ENCODE data around the gene TCEAL8. TPM values are rescaled to one million over a fixed set of nuclear protein-coding genes. Genes with fewer than 3 reads are reported as not detected.
"Not testable (repeated sequence)": the region's sequence is repeated elsewhere in the genome, so short reads cannot be mapped to it uniquely, and the experiment has no call there.

The TCEAL8 gene
- total RNA-seq, 4 donors from 2014 or later: 14.7 to 74.3 (median 22.9) TPM

- TF ChIP-seq CTCF (IDR thresholded peaks at IDR 0.05): no peak
- TF ChIP-seq POLR2A (IDR thresholded peaks at IDR 0.05): no peak
- Histone ChIP-seq H3K36me3 (no peaks in the 10 kb centered on the region), H3K9me3 (no peaks in the 10 kb centered on the region), H3K27ac (no peak overlapping the region), H3K4me1 (no peaks in the 10 kb centered on the region), H3K4me3 (no peak overlapping the region), H3K27me3 (no peaks in the 10 kb centered on the region)
- no peak for DNase-seq
Observed at GRCh38 chrX:103234869-103235268, 20.1 kb downstream of the TCEAL8 start.

- DNase-seq: no peak
- Histone ChIP-seq H3K36me3 (no peaks in the 10 kb centered on the region), H3K4me1 (no peaks in the 10 kb centered on the region), H3K27ac (no peak overlapping the region), H3K27me3 (no peaks in the 10 kb centered on the region), H3K4me3 (no peak overlapping the region), H3K9me3 (no peaks in the 10 kb centered on the region)
- TF ChIP-seq CTCF (IDR thresholded peaks at IDR 0.05): no peak
Observed at GRCh38 chrX:103233263-103233662, 21.7 kb downstream of the TCEAL8 start.

GRCh38 chrX:103225918-103226317 is 29.0 kb downstream of the TCEAL8 start:
- H3K4me3 ChIP-seq, DNase-seq, H3K27ac ChIP-seq, H3K27me3 ChIP-seq, H3K9me3 ChIP-seq, H3K4me1 ChIP-seq, H3K36me3 ChIP-seq: not testable (repeated sequence)

GRCh38 chrX:103220511-103221323 is 34.2 kb downstream of the TCEAL8 start:
- Histone ChIP-seq H3K9me3 (no peaks in the 10 kb centered on the region), H3K27me3 (no peaks in the 10 kb centered on the region), H3K4me1 (no peaks in the 10 kb centered on the region), H3K27ac (no peak overlapping the region), H3K4me3 (no peak overlapping the region), H3K36me3 (no peaks in the 10 kb centered on the region)
- no peak for DNase-seq
- no peak for TF ChIP-seq CTCF (IDR thresholded peaks at IDR 0.05)
- TF ChIP-seq POLR2A (IDR thresholded peaks at IDR 0.05): no peak

- no peaks in the 10 kb centered on the region for H3K27me3 ChIP-seq
- TF ChIP-seq POLR2A (IDR thresholded peaks at IDR 0.05): no peak
- TF ChIP-seq CTCF (IDR thresholded peaks at IDR 0.05): no peak
- no peaks in the 10 kb centered on the region for H3K9me3 ChIP-seq
- no peaks in the 10 kb centered on the region for H3K4me1 ChIP-seq
- H3K36me3 ChIP-seq: no peaks in the 10 kb centered on the region
- peak in 1 of 3 donors; percentile 56 for DNase-seq
- H3K4me3 ChIP-seq: peak overlapping the region; percentile 46 to 84 (median 67)
- peak overlapping the region; percentile 77 to 84 (median 80) for H3K27ac ChIP-seq
Observed at GRCh38 chrX:103215425-103215991, 39.4 kb downstream of the TCEAL8 start.

GRCh38 chrX:103214870-103215424 is 40.0 kb downstream of the TCEAL8 start, which contains the start of gene BEX4:
Gene BEX4 (plus strand): TSS chrX:103215108. CDS start chrX:103216154, 1,046 bp downstream.
- peak; percentile 81 to 93 (median 82) for DNase-seq
- Histone ChIP-seq H3K27ac (peak within 1 kb of the TSS; percentile 77 to 84 (median 80)), H3K9me3 (no peaks in the 10 kb centered on the region), H3K36me3 (no peaks in the 10 kb centered on the region), H3K27me3 (no peaks in the 10 kb centered on the region), H3K4me1 (no peaks in the 10 kb centered on the region), H3K4me3 (peak within 1 kb of the TSS; percentile 46 to 84 (median 67))
- TF ChIP-seq POLR2A (IDR thresholded peaks at IDR 0.05) (peak; percentile 62 to 71), CTCF (IDR thresholded peaks at IDR 0.05) (no peak)
